Panc1 (cell line): ENCODE measurements around the gene AKAP1. TPM values are rescaled to one million over a fixed set of nuclear protein-coding genes. Genes with fewer than 3 reads are reported as not detected.

Experiments
- ATAC-seq: fragments of 200-7000 bp; cut with Tn5 transposase; 2 replicates; pipeline ENCODE4 v1.9.1; 2020; ENCODE audit warnings: mild to moderate bottlenecking, moderate library complexity
- BruUV-seq: library from RNA; stranded (reverse); fragments of 400-500 nt; replicated peaks from 2 replicates; lab custom pipeline; 2021; lab: Mats Ljungman, UMichigan
- CTCF ChIA-PET: fragments of 300-600 bp; sonication (Branson Sonifier 250); formaldehyde crosslinking; loops from one replicate; lab custom pipeline; 2022; ENCODE audit warnings: antibody characterized with exemption; lab: Charles Lee
- POLR2A ChIA-PET: fragments of 300-600 bp; sonication (Branson Sonifier 250); formaldehyde crosslinking; loops from one replicate; lab custom pipeline; 2022; ENCODE audit warnings: antibody characterized with exemption; lab: Charles Lee
- DNase-seq: peaks from one replicate; pipeline ENCODE4 v3.0.0-alpha.2; 2010; ENCODE audit warnings: low read depth, low spot score
- H3K27ac ChIP-seq: 2 replicates; pipeline ENCODE4 v1.5.1; 2011; ENCODE audit warnings: mild to moderate bottlenecking, low read length, inconsistent platforms
- H3K27me3 ChIP-seq: fragments of 200-500 bp; sonication (Bioruptor generic); 2 replicates; pipeline ENCODE4 v1.6.0; 2014; ENCODE audit warnings: low read length, inconsistent platforms; ENCODE audit not compliant: control insufficient read depth, insufficient read depth
- H3K36me3 ChIP-seq: fragments of 200-500 bp; sonication (Bioruptor generic); 2 replicates; pipeline ENCODE4 v1.5.1; 2014; ENCODE audit warnings: inconsistent platforms, mild to moderate bottlenecking, low read length, moderate library complexity; ENCODE audit not compliant: control insufficient read depth, insufficient read depth
- H3K4me1 ChIP-seq: 2 replicates; pipeline ENCODE4 v1.5.1; 2011; ENCODE audit warnings: inconsistent platforms, mild to moderate bottlenecking, low read length, moderate library complexity; ENCODE audit not compliant: control insufficient read depth, insufficient read depth
- H3K4me3 ChIP-seq, 2 experiments: 2 replicates each; pipeline ENCODE4 v1.5.1; 2011 to 2012; ENCODE audit warnings: low read depth in 2 of 2, low read length in 2 of 2, mild to moderate bottlenecking in 2 of 2, inconsistent platforms in 1 of 2, moderate library complexity in 1 of 2
- H3K9me3 ChIP-seq: fragments of 200-500 bp; sonication (Bioruptor generic); 2 replicates; pipeline ENCODE4 v1.5.1; 2014; ENCODE audit warnings: low read depth, mild to moderate bottlenecking, inconsistent platforms, low read length, moderate library complexity; ENCODE audit not compliant: control insufficient read depth, insufficient read depth
- CTCF ChIP-seq: fragments of 450-650 bp; IDR thresholded peaks from 2 replicates; pipeline ENCODE4 v1.5.1; 2017; ENCODE audit warnings: mild to moderate bottlenecking
- POLR2AphosphoS5 ChIP-seq: IDR thresholded peaks from 2 replicates; pipeline ENCODE4 v1.6.1; 2012; ENCODE audit warnings: mild to moderate bottlenecking, low read depth, low read length, moderate library complexity
- REST ChIP-seq, 2 experiments: IDR thresholded peaks; 2 replicates each; pipeline ENCODE4 v1.6.1; 2011 to 2012; ENCODE audit warnings: low read depth in 2 of 2, control low read depth in 1 of 2, low read length in 1 of 2, mild to moderate bottlenecking in 1 of 2, moderate library complexity in 1 of 2; ENCODE audit not compliant: insufficient read depth in 1 of 2
- SIN3A ChIP-seq: IDR thresholded peaks from 2 replicates; pipeline ENCODE4 v1.6.1; 2012; ENCODE audit warnings: low read depth, mild to moderate bottlenecking, low read length, moderate library complexity, borderline replicate concordance; ENCODE audit not compliant: insufficient read depth
- TCF7L2 ChIP-seq: IDR thresholded peaks from 2 replicates; pipeline ENCODE4 v1.6.1; 2011; ENCODE audit warnings: mild to moderate bottlenecking, low read depth, low read length, inconsistent platforms
- in situ Hi-C: cut with HindIII; loops from 2 replicates; pipeline ENCODE4 v1.10.0; 2016; ENCODE audit warnings: low sequenced_read_pairs, low pct_unique_long_range_greater_than_20kb
- intact Hi-C: fragments of 100-400 bp; cut with micrococcal nuclease; formaldehyde crosslinking; loops from one replicate; pipeline ENCODE4 v1.10.0; 2022; ENCODE audit not compliant: unreplicated experiment
- total RNA-seq: library from RNA; stranded (reverse); gene quantifications from one replicate; pipeline ENCODE4 v1.2.1, GENCODE V29; 2021; ENCODE audit not compliant: unreplicated experiment

The AKAP1 gene
- total RNA-seq, 1 experiment from 2014 or later = 52.7 TPM

GRCh38 chr17:57106836-57107497, 21.9 kb downstream of the AKAP1 start:
- DNase-seq (no peak), ATAC-seq (peak; percentile 43)
- intact Hi-C loops (no loop called here), in situ Hi-C loops (no loop called here)
- Histone ChIP-seq H3K36me3 (no peaks in the 10 kb centered on the region), H3K4me1 (peaks cover 43% of the 10 kb centered on the region), H3K9me3 (no peaks in the 10 kb centered on the region), H3K27me3 (no peaks in the 10 kb centered on the region), H3K4me3 (peak overlapping the region in 1 of 2 experiments; percentile 22; a peak in 1 of 4 replicates), H3K27ac (peak overlapping the region; percentile 76)
- TF ChIP-seq CTCF (peak; percentile 42; the same call in 1 of the 2 replicates), TCF7L2 (no peak)
- no TSS peak for BruUV-seq
- POLR2A ChIA-PET = interaction anchor here (0.6 kb wide), 1 partner anchor 1245 kb away, joined by 10 read pairs; the partner anchor contains the start of gene SUPT4H1
- CTCF ChIA-PET = interaction anchor here (0.5 kb wide), 1 partner anchor 25 kb away, joined by 5 read pairs; no protein-coding TSS in a partner anchor

GRCh38 chr17:57107498-57108101, 22.6 kb downstream of the AKAP1 start:
- ATAC-seq = peak; percentile 84
- intact Hi-C loops = no loop called here

More at GRCh38 chr17:57107498-57108101, 22.6 kb downstream of the AKAP1 start:
- peak; percentile 36 for DNase-seq
- ChIA-PET POLR2A (interaction anchor here (0.6 kb wide), 2 partner anchors 10 to 1244 kb away, joined by 3 to 10 read pairs; partner anchors contain the start of gene SUPT4H1), CTCF (interaction anchor here (0.6 kb wide), 1 partner anchor 10 kb away, joined by 3 read pairs; no protein-coding TSS in a partner anchor)
- Histone ChIP-seq H3K9me3 (no peaks in the 10 kb centered on the region), H3K27ac (peak overlapping the region; percentile 76), H3K4me3 (peak overlapping the region in 1 of 2 experiments; percentile 22; a peak in 2 of 4 replicates), H3K4me1 (peaks cover 43% of the 10 kb centered on the region), H3K36me3 (no peaks in the 10 kb centered on the region), H3K27me3 (no peaks in the 10 kb centered on the region)
- no peak for TF ChIP-seq SIN3A
- TF ChIP-seq CTCF = no peak
- no peak for TF ChIP-seq REST (IDR thresholded peaks at IDR 0.05; ENCODE audit: insufficient read depth in 1 of 2, low read depth in 2 of 2, low read length in 1 of 2)
- no peak for TF ChIP-seq POLR2AphosphoS5
- peak; percentile 17 for TF ChIP-seq TCF7L2
- in situ Hi-C loops = no loop called here
- no TSS peak for BruUV-seq
